ENCODE measurements around the gene KLHL25.

DNA sequence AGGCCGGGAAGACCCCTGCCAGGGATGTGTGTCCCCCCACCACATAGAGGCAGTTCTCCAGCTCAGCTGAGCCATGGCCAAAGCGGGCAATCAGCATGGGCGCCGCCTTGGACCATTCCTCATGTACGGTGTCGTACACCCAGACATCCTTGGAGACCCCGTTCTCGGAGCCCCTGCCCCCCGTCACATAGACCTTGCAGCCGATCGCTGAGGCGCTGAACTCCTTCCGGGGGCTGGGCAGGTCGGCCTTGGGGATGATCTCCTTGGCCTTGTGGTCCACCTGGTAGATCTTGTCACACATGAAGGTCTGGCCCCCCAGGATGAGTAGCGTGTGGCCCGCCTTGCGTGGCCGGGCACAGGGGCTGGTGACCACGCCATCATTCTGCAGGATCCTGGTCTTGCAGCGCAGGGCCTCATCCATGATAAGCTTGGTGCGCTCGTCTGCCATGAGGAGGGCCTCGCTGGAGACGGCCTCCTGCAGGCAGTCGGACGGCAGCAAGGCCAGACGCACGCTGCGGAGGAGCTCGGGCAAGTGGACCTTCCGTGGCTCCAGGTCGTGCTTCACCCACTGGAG, 26.0 kb downstream of the KLHL25 start:
- no peak for TF ChIP-seq FOSL2 (IDR thresholded peaks at IDR 0.05)
- TF ChIP-seq FOSL2 (CRISPR knock-in tag; IDR thresholded peaks at IDR 0.05), result no peak
- TF ChIP-seq, protein P1, sequence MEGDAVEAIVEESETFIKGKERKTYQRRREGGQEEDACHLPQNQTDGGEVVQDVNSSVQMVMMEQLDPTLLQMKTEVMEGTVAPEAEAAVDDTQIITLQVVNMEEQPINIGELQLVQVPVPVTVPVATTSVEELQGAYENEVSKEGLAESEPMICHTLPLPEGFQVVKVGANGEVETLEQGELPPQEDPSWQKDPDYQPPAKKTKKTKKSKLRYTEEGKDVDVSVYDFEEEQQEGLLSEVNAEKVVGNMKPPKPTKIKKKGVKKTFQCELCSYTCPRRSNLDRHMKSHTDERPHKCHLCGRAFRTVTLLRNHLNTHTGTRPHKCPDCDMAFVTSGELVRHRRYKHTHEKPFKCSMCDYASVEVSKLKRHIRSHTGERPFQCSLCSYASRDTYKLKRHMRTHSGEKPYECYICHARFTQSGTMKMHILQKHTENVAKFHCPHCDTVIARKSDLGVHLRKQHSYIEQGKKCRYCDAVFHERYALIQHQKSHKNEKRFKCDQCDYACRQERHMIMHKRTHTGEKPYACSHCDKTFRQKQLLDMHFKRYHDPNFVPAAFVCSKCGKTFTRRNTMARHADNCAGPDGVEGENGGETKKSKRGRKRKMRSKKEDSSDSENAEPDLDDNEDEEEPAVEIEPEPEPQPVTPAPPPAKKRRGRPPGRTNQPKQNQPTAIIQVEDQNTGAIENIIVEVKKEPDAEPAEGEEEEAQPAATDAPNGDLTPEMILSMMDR (IDR thresholded peaks at IDR 0.05), result no peak
- TF ChIP-seq, protein P2, sequence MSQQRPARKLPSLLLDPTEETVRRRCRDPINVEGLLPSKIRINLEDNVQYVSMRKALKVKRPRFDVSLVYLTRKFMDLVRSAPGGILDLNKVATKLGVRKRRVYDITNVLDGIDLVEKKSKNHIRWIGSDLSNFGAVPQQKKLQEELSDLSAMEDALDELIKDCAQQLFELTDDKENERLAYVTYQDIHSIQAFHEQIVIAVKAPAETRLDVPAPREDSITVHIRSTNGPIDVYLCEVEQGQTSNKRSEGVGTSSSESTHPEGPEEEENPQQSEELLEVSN (IDR thresholded peaks at IDR 0.05; ENCODE audit: borderline replicate concordance, low read depth), result no peak
- TF ChIP-seq JUN (IDR thresholded peaks at IDR 0.05), result no peak
- no peak for TF ChIP-seq MAX (IDR thresholded peaks at IDR 0.05)
- TF ChIP-seq, protein P3, sequence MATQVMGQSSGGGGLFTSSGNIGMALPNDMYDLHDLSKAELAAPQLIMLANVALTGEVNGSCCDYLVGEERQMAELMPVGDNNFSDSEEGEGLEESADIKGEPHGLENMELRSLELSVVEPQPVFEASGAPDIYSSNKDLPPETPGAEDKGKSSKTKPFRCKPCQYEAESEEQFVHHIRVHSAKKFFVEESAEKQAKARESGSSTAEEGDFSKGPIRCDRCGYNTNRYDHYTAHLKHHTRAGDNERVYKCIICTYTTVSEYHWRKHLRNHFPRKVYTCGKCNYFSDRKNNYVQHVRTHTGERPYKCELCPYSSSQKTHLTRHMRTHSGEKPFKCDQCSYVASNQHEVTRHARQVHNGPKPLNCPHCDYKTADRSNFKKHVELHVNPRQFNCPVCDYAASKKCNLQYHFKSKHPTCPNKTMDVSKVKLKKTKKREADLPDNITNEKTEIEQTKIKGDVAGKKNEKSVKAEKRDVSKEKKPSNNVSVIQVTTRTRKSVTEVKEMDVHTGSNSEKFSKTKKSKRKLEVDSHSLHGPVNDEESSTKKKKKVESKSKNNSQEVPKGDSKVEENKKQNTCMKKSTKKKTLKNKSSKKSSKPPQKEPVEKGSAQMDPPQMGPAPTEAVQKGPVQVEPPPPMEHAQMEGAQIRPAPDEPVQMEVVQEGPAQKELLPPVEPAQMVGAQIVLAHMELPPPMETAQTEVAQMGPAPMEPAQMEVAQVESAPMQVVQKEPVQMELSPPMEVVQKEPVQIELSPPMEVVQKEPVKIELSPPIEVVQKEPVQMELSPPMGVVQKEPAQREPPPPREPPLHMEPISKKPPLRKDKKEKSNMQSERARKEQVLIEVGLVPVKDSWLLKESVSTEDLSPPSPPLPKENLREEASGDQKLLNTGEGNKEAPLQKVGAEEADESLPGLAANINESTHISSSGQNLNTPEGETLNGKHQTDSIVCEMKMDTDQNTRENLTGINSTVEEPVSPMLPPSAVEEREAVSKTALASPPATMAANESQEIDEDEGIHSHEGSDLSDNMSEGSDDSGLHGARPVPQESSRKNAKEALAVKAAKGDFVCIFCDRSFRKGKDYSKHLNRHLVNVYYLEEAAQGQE (IDR thresholded peaks at IDR 0.05), result no peak
- TF ChIP-seq MYC (IDR thresholded peaks at IDR 0.05; ENCODE audit: borderline replicate concordance, low read length), result no peak
- TF ChIP-seq BHLHE40 (IDR thresholded peaks at IDR 0.05; ENCODE audit: low read depth, low read length), result no peak
- no peak for TF ChIP-seq POLR2A (IDR thresholded peaks at IDR 0.05; ENCODE audit: low read length)
- no peak for TF ChIP-seq CEBPB (IDR thresholded peaks at IDR 0.05)
- TF ChIP-seq NR3C1 (IDR thresholded peaks at IDR 0.05), result no peak
- no peak for TF ChIP-seq SREBF2 (IDR thresholded peaks at IDR 0.05)
- no peak for TF ChIP-seq RAD21 (conservative IDR thresholded peaks at IDR 0.05 in 1 of 2, IDR thresholded peaks at IDR 0.05 in 1 of 2)
- no peak for TF ChIP-seq HES2 (IDR thresholded peaks at IDR 0.05)

Data from A549 (cell line).